GM19395 (cell line): ENCODE results near the gene SLC25A26.

Source experiments
- ATAC-seq: cut with Tn5 transposase; IDR thresholded peaks from one replicate; pipeline ENCODE4 v1.9.1; 2021; ENCODE audit warnings: mild to moderate bottlenecking, moderate library complexity; ENCODE audit not compliant: unreplicated experiment

Gene SLC25A26

GRCh38 chr3:66314455-66314854, 93.7 kb downstream of the SLC25A26 start:
- no peak for ATAC-seq

GRCh38 chr3:66317750-66318376, 97.1 kb downstream of the SLC25A26 start:
- no peak for ATAC-seq

GRCh38 chr3:66320390-66320789, 99.6 kb downstream of the SLC25A26 start:
- ATAC-seq = no peak

GRCh38 chr3:66322436-66322835, 101.6 kb downstream of the SLC25A26 start:
- no peak for ATAC-seq

- ATAC-seq = no peak
These were observed 105.5 kb downstream of the SLC25A26 start for GRCh38 chr3:66326340-66326739.

- no peak for ATAC-seq
These were observed 114.9 kb downstream of the SLC25A26 start for GRCh38 chr3:66335671-66336070.

- ATAC-seq = no peak
These were observed 115.5 kb downstream of the SLC25A26 start for GRCh38 chr3:66336333-66336766.

- no peak for ATAC-seq
These were observed 118.1 kb downstream of the SLC25A26 start for GRCh38 chr3:66338927-66339326.

GRCh38 chr3:66342717-66343356, 122.0 kb downstream of the SLC25A26 start:
- ATAC-seq = no peak

GRCh38 chr3:66344391-66344811, 123.6 kb downstream of the SLC25A26 start:
- ATAC-seq = no peak

GRCh38 chr3:66344848-66345578, 124.2 kb downstream of the SLC25A26 start:
- no peak for ATAC-seq

GRCh38 chr3:66348704-66349103, 127.9 kb downstream of the SLC25A26 start:
- ATAC-seq = no peak

GRCh38 chr3:66350601-66351000, 129.8 kb downstream of the SLC25A26 start:
- no peak for ATAC-seq

GRCh38 chr3:66353039-66353438, 132.2 kb downstream of the SLC25A26 start:
- no peak for ATAC-seq

GRCh38 chr3:66353530-66353929, 132.7 kb downstream of the SLC25A26 start:
- ATAC-seq = no peak

GRCh38 chr3:66354001-66354400, 133.2 kb downstream of the SLC25A26 start:
- ATAC-seq = no peak

GRCh38 chr3:66355394-66355793, 134.6 kb downstream of the SLC25A26 start:
- peak; percentile 95 for ATAC-seq

GRCh38 chr3:66355997-66356396, 135.2 kb downstream of the SLC25A26 start:
- no peak for ATAC-seq

- ATAC-seq = no peak
These were observed 140.6 kb downstream of the SLC25A26 start for GRCh38 chr3:66361356-66361755.

- ATAC-seq = no peak
These were observed 141.7 kb downstream of the SLC25A26 start for GRCh38 chr3:66362541-66362941.

GRCh38 chr3:66363148-66363547, 142.3 kb downstream of the SLC25A26 start:
- ATAC-seq = no peak

GRCh38 chr3:66365080-66365479, 144.3 kb downstream of the SLC25A26 start:
- ATAC-seq = no peak
